Stimulated activated CD4-positive, alpha-beta T cell treated with anti-CD3 and anti-CD28 coated beads, Interleukin-15, amount 100 ng/mL, for 48 hours (primary cell): ENCODE results near the gene COG7.
"Not testable (repeated sequence)": the region's sequence is repeated elsewhere in the genome, so short reads cannot be mapped to it uniquely, and the experiment has no call there.

ENCODE experiments used
- DNase-seq, 2 donors: peaks; one replicate each; pipeline ENCODE4 v3.0.0-alpha.2; 2020; ENCODE audit warnings: low read depth in 2 of 2

COG7 gene

DNA sequence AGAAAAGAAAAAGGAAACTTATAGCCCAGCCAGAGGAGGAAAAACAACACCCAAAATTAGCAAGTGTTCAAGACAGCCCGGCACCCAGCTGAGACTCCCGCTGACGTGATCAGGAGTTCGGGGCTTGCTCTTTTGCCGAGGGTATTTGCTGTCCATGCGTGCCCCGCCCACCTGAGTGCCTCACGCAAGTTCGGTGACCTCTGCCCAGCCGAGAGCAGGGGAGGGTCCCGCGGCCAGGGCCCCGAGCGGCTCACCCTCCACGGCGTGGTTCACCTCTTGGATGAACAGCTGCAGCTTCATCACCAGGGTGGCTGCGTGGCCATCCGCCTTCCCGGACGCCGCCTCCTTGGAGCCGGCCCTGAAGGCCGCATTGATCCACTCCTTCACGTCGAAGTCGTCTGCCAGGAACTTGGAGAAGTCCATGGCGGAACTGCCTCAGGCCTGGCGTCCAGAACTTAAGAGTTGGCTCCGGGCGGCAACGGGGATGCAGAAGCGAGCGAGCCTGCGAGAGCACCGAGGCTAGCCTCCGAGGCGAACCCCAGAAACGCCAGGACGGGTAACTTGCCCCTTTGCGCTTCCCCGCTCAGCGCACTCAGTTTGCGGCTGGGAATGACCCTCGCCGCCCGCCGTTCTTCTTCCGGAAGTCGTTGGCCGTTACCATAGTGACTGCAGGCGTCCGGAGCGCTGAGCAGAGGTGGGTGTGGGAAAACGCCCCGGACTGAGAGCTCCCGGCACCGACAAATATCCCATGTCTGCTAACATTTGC is at the start of gene COG7:
COG7 (minus strand) TSS at position 618 of the 766 bp plus-strand sequence; CDS start at position 423, 195 bp downstream.
- DNase-seq = peak; percentile 71 to 80

DNA sequence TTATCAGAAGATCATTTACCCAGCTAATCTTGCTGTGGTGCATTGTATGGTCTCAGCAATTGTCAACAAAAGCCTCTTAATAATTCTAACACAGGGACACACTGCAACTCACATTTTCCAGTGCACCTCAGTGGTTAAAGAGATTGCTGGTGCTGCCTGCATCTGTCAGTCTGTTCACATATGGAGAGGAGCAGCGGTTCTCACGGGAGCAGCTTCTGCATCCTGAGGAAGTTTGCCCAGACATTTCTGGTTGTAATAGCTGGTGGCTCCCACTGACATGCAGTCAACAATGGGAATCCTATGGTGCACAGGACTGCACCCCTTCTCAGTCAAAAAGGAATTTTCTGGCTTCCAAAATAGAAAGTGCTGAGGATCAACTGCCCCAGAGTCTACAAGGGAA is 49.5 kb upstream of the COG7 start:
- no peak for DNase-seq

DNA sequence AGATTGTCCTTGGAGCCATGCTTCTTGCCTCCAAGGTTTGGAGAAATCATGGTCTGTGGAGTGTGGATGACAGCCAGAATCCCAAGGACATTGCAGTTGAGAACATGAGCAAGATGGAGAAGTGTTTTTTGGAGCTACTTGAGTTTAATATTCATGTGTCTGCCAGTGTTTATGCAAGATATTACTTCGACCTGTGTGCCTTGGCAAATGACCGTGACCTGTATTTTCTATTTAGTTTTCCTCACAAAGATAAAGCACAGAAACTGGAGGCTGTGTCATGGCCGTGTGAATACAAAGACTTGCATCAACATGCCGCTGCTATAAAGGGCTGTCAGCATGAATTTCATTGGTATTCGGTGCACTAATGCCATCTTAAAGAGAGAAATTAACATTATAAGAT is 48.3 kb upstream of the COG7 start:
- no peak for DNase-seq

DNA sequence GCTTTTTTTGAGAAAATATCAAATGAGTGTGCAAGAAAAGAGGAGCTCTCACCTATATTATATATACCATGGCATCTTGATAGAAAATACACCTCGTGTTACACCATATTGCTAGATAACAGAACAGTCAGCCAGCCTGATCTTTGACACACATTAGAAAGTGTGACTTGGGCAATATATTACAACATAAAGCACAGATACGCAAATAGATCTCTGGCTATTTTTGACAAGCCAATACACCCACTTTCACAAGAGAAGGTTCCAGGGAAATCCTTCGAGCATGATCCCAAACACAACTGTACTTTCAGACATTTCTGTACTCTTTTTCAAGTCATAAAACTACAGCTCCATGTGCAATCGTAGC is 47.9 kb upstream of the COG7 start:
- no peak for DNase-seq

DNA sequence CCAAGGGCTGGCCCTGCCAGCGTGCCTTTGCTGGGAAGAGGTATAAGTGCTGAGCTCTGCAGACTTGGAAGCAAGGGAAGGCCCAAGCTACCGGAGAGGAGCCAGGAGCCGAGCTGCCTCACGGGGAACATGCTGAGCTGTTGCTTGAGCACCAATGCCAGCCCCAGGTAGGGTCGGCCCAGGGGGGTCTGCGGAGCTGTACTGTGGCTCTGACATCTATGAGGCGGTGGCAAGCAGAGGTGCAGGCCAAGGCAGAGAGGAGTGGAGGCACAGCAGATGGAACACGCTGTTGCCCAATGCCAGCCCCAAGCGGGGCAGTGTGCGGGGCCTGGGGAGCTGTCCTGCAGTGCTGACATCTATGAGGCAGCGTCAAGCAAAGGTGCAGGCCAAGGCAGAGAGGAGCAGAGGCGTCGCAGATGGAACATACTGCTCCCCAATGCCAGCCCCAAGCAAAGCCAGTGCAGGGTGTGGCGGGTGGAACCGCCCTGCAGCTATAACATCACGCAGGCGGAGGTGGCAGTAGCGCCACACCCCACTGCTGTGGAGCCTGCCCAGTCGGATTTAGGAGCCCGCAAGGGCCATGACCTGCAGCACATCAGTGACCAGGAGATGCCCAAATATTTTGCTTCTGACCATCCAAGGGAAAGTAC is 47.3 kb upstream of the COG7 start:
- DNase-seq = no peak

DNA sequence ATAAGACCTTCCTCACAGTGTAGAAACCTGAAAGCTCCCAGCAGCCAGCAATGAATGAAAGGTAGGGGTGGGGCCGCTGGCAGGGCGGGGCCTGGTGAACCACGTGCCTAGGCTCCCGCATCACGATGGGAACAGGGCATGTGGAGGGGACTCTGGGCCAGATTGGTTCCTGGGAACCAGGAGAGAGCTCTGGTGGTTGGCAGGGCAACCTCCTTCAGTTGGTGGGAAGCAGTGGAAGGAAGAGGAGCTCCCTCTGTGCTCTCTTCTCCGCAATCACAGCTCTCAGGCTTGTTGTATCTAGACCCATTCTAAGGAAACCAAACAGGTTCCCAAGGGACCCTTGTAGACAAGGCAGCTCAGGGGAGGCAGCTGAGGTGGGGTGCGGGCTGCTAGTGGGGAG is 46.8 kb upstream of the COG7 start:
- DNase-seq = no peak

DNA sequence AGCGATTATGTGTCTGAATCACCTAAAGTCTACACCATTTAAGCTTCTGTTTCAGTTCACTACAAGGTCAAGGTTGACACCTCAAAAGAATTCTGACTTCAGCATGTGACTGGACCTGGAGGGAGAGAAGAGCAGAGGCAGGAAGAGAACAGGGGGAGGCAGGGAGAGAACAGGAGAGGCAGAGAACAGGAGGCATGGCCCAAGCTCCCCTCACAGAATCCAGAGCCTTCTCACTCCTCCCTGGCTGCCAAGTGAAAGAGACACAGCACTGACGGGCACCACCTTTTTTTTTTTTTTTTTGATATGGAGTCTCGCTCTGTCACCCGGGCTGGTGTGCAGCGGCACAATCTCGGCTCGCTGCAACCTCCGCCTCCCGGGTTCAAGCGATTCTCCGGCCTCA is 45.9 kb upstream of the COG7 start:
- no peak for DNase-seq

DNA sequence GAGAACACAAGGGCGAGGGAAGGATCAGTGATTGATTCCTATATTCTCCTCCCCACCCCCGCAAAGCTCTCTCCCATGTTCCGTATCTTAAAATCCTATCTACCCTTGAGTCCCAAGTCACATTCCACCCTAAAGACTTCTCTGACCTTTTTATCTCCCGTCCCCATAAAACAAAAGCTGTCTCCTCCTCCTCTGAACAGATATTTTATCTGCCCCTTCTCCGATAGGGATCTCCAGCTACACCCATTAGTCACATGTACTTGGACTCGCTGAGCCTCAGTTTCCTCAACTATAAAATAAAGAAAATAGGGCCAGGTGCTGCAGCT is 44.5 kb upstream of the COG7 start:
- DNase-seq = no peak

DNA sequence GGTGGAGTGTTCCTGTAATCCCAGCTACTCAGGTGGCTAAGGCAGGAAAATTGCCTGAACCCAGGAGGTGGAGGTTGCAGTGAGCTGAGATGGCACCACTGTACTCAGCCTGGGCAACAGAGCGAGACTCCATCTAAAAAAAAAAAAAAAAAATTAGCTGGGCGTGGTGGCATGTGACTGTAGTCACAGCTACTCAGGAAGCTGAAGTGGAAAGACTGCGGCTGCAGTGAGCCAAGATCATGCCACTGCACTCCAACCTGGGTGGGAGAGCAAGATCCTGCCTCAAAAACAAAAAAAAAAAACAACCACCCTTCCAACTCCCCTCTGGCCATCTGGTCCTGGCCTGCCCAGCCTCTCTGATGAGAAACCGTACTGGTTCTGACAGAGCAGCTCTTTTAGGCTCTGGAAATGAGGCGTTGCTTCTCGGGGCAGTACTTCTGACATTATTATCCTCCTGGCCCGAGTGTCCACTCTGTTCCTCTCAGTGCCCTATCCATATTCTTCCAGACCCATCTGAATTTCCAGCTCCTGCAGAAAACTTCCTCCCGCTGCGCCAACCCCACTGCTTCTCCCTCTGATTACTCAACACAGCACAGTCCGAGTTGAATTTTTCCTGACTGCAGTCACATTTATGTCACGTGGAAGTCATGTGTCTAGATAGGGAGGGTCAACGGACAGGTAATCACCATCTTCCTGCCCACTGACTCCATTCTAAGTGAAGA is 44.0 kb upstream of the COG7 start:
- no peak for DNase-seq

DNA sequence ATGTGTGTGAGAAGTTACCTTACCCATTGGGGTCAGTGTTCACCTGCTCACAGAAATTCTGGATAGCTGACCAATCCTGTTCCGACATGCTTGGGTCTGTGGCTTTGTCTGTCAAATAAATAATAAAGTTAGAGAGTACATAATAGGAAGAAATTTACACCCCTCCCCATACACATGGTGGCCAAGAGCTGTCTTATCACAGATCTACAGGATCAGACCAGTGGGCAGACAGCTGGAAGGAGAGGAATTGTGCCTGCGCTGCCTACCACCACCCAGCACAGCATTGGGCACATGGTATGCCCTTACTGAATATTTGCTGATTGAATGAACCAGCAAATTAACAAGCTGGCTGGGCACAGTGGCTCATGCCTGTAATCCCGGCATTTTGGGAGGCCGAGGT is 42.7 kb upstream of the COG7 start:
- DNase-seq = no peak

DNA sequence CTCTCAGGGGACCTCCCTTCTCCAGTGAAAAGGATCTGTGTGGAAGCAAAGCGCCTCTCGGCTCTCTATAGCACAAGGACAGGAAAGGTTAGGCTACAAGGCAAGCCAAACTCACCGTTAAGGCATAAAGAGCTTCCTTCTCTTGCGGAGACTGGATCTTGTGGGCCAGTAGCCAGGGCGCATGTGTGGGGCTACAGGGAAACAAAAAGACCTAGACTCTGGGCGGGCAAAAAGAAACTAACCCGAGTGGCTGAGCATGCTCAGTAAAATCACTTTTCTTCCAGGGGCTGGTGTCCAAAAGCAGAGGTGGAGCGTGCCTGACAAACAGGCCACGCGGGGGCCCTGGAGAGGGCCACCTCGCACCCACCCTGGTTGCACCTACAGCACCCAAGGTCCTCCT is 41.2 kb upstream of the COG7 start:
- no peak for DNase-seq

DNA sequence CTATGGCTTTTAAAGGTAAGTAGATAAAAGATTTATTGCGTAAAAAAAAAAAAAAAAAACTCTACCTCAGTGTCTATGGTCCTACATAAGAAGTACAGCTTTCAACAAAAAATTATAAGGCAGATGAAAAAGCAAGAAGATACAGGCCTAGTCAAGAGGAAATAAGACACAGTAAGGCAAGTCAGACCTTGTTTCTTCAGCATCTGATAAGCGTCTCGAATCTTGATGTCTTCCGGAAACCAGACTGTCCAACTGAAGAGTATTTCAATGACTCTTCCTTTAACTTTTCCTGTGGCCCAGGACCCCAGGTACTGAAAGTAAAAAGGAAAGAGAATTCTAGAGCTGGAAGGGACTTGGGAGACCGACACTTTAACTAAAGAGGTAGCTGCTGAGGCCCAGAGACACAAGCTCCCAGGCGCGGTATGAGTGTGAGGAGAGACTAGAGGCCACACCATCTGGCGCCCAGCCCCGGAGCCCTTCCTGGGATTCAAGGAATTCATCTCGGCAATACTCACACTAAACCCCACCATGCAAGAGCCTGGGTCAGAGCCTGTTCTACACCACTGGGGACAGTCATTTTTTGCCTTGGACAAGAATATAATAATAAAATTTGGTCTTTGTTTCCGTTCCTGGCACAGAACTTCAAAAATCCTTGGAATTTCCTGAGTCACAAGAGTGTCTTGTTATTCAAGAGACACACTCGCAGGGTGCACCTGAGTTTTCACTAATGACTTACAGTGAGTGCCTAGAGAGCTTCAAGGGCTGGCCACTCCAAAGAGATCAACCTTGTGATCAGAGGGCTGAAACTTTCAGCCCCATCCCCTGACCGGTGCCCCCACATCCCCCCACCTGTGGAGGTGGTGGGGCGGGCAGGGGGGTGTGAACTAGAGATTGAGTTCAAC is 38.8 kb upstream of the COG7 start:
- no peak for DNase-seq

DNA sequence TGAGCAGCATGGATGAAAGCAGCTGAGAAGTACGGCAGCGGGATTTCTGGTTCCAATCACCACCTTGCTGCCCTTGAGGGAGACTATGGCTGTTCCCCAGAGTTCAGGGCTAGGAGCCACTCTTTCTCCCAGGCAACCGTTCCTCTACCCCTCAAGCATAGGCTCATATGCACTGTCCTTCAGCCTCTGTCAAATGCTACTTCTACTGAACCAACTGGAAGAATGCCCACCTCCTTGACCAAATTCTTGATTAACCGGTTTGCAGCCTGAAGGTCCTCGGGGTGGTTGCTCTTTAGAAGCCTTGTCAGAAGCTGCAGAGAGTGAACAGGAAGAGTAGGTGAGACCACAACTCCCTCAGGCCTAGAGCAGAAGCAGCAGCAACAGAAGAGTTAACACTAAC is 33.5 kb upstream of the COG7 start:
- no peak for DNase-seq

DNA sequence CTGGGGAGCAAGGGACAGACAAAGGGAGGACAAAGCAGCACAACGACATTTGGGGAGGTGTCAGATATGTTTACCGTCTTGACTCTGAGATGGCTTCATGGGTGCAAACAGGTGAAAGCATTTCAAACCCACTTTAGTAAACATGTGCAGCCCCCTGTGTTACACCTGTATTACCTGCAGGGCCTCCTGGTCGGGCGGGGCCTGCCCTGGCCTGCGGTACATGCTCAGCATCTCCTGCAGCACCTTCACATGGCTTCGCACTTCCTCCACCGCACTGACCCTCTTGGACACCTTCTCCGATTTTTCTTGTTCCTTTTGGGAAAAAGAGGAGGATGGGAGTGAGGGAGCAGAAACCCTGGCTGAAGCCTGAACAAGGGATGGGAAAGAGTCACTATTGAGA is 32.9 kb upstream of the COG7 start:
- no peak for DNase-seq

DNA sequence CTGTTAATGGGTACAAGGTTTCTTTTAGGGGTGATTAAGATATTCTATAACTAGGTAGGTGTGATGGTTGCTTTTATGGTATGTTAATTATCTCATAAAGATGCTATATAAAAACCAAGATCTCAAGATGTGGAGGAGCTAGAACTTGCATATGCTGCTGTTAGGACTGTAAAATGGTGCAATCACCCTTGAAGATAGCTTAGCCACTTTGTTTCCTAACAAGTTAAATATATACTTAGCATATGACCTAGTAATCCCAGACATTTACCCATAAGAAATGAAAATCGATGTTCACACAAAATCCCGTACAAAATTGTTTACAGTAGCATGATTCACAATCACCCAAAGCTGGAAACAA is 32.2 kb upstream of the COG7 start:
- no peak for DNase-seq

DNA sequence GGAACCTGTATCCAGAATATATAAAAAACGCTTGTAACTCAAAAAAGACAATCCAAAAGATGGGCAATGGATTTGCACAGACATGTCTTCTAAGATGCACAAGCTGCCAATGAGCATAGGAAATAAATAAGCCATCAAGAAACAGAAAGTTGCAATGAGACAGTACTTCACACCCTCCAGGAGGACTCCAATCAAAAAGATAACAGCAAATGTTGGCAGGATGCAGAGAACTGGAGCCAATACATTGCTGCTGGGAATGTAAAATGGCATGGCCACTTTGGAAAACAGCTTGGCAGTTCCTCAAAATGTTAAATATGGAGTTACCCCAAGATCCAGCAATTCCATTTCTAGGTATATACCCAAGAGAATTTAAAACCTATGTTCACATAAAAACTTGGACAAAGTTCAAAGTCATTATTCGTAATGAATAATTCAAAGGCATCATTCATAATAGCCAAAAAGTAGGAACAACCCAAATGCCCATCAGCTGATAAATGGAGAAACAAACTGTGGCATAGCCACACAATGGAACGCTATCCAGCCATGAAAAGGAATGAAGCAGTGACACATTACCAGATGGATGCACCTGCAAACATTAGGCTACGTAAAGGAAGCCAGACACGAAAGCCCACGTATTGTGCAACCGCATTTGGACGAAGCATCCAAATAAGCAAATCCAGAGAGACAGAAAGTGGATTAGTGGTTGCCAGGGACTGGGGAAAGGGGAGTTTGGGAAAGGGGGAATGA is 31.7 kb upstream of the COG7 start:
- DNase-seq = no peak

DNA sequence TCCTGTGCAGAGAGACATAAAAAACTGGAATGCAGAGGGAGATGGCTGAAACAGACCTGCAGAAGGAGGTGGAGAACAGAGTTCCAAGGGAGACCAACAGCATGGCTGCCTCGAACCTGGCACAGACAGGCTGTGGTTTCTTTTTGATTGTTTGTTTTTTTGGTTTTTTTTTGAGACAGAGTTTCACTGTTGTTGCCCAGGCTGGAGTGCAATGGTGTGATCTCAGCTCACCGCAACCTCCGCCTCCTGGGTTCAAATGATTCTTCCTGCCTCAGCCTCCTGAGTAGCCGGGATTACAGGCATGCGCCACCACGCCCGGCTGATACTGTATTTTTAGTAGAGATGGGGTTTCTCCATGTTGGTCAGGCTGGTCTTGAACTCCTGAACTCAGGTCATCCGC is 30.5 kb upstream of the COG7 start:
- not testable (repeated sequence) for DNase-seq

DNA sequence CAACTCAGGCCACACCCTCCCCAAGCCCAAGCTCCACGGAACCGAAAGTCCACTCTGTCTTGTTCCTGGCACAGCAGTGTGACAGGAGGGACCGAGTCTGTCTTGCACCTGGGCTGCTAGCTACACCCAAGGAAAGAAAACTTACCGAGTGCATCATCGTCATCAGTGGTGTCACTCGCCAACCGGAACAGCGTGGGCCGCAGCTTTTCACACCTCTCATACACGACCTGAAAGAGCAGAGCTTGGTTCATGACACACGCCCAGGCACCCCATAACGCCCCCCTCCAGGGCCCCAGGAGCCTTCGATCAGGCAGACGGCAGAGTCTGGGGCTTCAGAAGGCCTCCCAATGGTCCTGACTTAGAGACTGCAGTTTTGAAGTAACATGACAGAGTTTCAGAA is 29.8 kb upstream of the COG7 start:
- DNase-seq = no peak

DNA sequence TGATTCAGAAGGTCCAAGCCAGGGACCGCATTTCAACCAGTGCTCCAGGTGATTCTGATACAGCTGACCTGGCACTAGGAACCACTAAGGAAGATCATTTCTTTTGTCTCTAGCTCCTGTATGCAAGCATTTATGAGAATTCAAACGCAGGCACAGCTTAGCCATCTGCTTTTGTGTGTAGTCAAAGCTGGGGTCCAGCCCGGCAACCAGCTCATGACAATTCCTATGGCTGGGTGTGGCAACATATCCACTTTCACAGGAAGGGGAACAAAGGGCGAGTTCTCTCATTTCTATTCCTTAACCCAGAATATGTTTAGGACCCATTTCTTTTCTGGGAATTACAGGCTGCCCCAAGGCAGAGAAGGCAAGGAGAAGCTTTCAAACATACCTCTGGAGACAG is 27.3 kb upstream of the COG7 start:
- no peak for DNase-seq

DNA sequence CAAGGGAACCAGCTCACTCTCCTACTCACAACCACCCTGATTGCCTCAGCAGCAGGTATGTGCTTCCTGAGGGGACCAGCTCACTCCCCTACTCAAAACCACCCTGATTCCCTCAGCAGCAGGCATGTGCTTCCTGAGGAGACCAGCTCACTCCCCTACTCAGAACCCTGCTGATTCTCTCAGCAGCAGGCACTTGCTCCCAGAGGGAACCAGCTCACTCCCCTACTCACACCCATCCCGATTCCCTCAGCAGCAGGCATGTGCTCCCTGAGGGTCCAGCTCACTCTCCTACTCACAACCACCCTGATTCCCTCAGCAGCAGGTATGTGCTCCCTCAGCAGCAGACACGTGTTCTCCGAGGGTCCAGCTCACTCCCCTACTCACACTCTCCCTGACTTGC is 26.1 kb upstream of the COG7 start:
- no peak for DNase-seq

DNA sequence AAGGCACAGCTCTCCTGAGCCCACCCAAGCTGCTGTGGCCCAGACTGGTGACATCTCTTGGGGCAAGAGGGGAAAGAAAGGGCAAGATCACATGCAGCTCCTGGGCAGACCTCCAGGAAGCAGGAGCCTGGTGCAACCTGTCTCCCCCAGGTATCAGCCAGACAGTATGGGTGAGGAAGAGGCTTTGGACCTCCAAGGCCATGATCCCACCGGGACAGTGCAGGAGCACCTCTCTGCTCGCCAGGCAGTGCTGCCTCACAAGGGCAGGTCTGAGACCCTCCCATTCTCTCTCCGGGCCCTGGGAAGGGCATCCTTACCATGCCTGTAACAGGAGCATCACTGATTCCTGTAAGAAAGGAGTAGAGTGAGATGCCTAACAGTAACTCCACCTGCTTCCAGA is 25.6 kb upstream of the COG7 start:
- DNase-seq = no peak

DNA sequence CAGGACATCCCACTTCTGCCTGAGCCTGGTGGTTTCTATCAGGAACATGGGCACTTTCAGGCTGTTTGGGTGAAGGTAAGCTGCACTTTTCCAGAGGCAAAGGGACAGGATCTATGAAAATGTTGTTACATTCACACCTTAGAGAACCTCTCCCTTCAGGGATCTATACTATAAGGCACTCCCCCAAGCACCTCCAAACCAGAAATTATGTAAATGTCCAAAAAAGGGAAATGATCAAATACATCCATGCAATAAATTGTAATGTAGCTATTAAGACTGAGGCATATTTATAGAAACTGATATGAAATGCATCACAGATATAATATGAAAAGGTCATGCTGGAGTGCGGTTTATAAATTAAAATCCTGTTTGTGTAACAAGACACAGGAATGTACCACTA is 23.3 kb upstream of the COG7 start:
- no peak for DNase-seq
